ENCODE results near the gene IGDCC3.

The IGDCC3 gene

DNA sequence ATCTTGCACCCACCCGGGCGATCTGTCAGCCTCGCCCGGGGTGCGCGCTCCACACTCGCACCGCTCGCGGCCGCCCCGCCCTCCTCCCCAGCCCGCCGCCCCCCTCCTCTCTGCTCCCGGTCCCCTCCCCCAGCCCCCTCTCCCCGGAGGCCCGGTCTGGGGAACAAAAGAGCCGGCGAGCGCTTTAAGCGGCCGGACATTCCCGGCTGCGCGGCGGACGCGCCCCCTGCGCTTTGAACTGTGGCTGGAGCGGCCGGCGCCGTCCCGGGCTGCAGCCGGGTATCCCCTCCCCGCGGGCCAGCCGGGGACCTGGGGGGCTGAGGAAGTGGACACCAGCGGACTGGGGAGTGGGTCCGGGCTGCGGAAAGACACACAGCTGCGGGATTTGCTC is at the start of gene IGDCC3:
TSS of gene IGDCC3 (minus strand) at position 27 of the 391 bp plus-strand sequence. CDS start 214 bp downstream, outside the sequence.
- no peak for DNase-seq

DNA sequence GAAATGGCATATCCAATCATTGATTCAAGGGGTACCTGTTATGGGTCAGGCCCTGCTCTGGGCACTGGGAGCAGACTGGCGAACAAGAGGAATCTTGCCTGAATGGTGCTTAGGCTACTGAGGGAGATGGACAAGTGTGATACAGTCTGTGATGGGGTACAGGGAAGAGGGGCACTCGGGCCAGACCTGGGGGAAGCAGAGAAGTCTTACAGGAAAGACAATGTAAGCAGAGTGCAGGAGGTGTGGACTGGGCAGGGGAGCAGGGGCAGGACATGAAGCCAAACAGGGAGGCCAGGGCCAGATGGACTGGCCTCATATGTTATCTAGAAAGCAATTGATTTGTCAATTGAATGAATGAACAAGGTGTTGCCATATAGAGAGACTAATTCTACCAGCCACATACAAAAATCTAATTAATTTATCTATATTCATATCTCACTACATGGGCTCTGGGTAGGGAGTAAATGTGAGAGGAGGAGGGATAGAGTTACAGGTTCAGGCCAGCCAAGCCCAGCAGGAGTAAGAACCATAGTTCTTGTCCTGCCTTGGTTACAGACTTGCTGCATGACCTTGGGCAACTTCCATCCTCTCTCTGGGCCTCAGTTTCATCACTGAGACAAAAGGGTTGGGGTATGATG is 48.5 kb upstream of the IGDCC3 start:
- DNase-seq = no peak

DNA sequence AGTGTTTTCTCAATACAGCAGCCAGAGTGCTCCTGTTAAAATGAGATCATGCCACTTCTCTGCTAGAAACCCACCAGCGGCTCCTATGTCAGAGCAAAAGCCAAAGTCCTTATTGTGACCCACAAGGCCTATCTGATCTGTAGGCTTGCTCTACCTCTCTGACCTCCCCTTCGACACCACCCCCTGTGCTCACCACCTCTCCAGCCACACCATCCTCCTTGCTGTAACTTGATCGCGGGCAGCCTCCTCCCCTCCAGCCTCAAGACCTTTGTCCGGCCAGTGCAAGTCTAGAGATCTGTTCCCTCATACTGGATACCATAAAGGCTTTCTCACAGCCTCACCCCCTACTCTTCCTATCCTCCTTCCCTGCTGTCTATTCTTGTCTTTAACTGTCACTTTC is 46.9 kb upstream of the IGDCC3 start:
- DNase-seq = no peak

DNA sequence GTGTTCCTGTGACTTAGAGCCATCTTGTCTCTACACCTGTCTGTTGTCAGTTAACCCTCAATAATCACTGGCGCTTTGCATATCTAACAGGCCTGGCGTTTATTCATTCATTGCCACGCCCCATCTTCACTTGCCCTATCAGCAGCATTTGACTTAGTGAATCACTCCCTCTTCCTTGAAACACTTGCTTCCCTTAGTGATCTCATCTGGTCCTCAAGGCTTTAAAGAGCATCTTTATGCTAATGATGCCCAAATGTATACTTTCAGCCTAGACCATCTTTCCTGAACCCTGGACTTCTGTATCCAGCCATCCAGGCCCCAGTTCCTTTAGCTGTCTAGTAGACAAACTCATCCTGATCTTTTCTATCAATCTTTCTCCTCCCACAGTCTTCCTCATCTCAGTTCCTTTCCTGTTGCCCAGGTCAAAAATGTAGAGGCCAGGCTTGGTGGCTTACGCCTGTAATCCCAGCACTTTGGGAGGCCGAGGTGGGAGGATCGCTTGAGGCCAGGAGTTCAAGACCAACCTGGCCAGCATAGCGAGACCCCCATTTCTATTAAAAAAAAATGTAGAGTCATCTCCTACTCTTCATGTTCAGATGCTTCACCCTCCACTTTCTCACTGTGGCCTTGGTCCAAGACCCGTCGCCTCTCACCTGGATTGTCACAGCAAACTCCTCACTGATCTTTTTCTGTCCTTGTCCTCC is 46.3 kb upstream of the IGDCC3 start:
- no peak for DNase-seq

DNA sequence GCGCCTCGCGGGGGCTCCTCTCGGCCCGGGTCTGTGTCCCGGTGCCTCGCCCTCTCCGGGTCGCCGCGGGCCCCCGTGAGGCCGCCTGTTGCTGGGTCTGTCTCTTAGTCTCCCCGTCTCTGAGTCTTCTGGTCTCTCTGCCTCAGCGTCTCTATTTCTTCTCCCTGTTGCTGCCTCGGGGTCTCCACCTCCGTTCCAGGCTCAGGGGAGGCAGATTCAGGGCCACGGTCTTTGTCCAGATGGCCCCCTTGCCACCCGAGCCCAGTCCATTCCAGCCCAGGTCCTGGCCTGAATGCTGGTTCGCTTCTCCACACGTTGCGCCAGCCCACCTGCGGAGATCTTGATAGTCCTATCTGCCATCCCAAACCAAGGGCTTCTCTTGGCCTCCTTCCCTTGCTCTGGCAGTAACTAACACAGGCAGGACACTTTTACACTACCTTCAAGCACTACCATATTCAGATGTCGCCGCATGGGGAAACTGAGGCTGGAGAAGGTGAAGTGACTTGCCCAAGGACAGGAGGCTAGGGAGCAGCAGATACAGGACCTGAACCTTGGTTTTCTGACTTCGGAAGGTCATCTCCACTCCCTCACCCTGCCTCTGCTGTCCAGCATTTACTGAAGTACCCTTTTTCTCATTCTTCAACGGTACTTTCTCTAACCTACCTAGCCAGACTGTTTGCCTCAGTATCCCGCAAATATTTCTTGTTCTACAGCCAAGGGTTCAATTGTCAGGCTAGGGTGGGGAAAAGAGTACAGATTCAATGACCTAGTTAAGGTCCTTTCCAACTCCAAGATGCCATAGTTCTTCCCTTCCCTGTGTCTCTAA is 45.6 kb upstream of the IGDCC3 start:
- no peak for DNase-seq

DNA sequence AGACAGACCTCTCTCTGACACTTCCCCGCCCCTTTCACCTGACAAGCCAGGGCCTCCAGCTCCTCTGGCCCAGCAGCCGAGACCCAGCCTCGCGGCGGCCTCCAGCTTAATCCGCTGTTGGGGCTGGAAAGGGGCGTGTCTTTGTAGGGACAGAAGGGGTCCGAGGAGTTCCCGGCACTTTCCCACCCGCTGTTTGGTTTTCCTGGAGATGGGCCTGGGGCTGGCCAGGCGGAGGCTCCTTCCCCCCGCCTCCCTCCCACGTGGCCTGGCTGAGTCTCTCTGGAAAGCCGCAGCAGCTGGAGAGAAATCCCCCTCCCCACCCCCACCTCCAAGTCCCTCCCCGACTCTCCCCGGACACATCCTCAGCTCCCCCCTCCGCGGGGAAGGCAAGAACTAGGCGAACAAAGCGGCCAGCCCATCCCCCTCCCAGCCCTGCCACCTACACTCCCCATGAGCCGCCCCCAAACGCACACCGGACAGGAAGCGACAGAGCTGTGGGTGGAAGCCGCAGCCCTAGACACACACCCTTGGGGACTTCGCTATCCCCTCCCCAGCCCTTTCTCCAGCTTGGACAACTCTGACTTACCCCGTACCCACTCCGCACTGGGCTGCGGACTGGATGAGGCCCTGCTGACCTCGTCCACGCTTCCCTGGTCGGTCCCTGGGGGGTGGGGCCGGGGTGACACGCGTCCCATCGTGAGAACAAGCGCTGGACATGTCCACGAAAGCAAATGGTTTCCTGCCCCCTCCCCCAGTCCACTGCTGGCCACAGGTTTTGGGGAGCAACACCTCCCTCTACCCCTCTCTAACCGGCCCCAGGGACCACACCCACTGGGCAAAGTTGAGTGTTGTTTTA is 43.8 kb upstream of the IGDCC3 start:
- DNase-seq = peak in 1 of 2 experiments; percentile 24

DNA sequence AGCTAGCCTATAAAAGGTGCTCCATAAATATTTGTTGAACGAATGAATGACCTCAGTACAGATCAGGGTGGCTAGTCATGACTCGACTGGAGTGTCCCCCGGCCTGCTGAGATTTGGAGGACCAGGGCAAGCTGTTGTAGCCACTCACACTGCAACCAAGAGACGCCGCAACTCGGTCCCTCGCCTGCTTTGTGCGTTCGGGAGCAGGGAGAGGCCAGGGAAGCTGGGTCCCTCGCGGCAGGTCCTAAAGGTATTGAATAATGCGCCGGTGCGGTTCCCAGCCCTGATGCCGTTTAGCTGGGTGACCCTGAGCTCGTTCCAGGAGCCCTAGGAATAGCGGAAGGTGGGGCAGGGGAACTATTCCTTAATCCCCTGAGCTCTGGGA is 43.2 kb upstream of the IGDCC3 start:
- DNase-seq = no peak

DNA sequence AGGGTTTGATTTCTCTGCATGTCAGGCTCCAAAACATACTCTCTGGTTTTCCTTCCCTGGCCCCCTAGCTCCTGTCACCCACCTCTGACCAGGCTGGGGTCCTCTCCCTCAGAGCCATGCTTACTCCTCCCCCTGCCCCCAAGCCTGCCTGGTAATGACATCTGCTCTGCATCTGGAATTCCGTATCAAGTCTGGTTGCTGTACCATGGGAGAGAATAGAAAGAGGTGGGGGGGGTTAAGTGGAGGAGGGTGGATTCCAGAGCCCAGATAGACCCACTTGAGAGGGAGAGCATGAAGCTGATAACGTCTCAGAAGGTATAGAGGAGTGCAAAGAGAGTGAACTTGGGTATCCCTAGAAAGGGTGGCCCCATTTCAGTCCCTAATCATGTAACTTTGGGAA is 40.8 kb upstream of the IGDCC3 start:
- DNase-seq = no peak

DNA sequence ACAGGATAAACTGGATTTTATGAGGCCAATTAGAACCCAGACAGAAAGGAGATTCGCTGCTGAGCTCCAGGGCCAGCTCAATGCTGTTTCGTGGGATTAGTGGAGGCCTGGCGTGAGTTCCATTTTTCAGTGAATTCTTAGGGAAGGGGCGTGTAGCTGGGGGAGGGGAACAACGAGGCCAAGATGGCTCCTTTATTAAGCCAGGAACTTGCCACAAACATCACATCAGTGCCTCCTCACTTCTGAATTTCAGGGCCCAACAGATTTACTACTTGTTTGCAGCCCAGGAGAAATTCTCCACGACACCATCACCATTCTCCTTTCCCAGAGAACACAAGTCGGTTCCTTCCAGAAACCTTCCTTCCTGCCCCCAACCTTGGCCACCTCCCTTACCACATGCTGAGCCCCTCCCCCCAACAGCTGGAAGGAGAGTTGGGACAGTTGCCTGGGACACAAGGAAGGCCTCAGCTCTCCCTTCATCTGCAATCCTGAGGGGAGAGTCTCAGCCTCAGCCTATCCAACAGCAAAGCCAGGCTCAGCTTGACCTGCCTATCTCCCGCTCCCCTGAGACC is 39.1 kb upstream of the IGDCC3 start:
- DNase-seq = no peak

DNA sequence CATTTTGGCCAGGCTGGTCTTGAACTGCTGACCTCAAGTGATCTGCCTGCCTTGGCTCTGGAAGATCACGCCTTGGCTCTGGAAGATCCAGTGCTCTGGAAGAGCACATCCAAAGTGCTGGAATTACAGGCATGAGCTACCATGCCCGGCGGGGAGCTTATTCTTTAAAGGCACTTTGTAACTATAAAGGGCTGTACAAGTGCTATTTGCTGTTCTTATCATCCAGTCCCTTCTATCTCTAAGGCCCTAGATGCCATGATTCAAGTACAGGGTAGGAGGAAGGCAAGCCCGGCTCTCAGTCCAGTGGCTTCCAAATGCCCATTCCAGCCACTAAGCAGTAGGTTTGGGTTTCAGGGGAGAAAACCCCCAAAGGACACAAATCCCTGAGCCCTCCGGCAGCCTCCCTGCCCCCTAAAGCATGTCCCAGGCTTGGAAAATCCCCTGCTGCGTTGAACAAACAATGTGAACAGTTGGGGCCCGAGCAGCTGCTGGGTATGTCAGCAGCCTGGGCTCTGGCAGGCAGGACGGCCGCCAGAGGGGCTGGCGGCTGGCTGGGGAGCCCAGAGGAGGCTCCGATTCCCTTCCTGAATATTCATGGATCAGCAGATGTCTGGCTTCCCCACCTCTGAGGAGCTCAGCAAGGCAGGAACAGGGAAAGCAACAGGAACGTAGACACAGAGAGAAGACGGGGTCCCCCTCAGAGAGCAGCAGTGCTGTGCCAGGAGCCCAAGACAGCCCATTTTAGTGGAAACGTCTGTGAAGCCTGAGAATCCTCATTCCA is 37.2 kb upstream of the IGDCC3 start:
- no peak for DNase-seq

DNA sequence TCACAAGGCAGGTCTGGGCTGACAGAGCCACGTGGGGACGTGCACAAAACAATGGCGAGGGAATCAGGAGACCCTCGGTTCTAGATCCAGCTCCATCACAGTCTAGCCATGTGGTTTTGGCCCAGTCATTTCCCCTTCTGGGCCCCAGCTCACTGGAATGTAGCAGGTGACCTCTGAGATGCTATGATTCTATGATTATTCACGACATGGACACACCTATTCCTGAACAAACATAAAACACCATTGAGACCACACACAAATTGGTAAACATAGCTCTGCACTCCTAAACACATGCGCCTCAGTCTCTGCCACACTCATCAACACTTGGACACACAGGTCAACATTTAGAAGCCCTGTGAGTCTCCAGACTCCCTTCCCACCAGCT is 36.0 kb upstream of the IGDCC3 start:
- DNase-seq = no peak

DNA sequence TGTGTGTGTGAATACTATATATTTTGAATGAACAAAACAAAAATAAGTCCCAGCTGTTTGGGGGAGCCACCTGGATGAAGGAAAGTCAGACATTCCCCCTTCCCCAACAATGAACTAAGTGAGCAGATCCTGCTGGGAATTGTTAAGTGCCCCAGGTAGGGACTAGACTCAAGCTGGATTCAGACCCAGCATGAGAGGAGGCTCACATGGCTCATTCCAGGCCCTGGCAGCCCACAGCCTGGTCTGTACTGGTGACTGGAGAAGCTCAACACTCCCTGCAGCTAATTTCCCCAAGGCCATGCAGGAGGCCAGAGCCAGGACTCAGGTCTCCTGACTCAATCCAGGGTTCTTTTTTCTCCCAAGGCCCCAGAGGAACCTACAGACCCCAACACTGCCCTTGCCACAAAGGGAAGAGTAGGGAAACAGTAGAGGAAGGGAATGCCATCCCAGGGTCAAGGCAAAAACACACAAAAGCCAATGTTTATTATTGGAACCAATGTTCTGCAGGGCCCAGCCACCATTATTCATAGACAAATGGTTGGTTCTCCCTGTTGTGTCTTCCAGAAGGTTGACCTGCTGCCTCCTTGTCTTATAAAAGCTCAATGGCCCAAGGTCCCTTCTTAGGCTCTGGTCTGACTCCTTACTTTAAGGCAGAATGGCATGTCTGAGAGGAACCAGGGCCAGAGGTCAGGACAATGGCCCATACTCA is 35.4 kb upstream of the IGDCC3 start:
- no peak for DNase-seq

DNA sequence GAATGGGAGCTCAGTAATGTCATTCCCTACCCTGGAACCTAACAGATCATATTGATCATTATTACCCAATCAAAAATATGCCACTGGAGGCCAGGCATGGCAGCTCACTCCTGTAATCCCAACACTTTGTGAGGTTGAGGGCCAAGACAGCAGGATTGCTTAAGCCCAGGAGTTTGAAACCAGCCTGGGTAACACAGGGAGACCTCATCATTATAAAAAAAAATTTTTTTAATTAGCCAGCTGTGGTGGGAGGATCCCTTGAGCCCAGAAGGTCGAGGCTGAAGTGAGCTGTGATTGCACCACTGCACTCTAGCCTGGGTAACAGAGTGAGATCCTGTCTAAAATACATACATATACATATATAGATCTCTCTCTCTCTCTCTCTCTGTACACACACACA is 34.8 kb upstream of the IGDCC3 start:
- DNase-seq = no peak

DNA sequence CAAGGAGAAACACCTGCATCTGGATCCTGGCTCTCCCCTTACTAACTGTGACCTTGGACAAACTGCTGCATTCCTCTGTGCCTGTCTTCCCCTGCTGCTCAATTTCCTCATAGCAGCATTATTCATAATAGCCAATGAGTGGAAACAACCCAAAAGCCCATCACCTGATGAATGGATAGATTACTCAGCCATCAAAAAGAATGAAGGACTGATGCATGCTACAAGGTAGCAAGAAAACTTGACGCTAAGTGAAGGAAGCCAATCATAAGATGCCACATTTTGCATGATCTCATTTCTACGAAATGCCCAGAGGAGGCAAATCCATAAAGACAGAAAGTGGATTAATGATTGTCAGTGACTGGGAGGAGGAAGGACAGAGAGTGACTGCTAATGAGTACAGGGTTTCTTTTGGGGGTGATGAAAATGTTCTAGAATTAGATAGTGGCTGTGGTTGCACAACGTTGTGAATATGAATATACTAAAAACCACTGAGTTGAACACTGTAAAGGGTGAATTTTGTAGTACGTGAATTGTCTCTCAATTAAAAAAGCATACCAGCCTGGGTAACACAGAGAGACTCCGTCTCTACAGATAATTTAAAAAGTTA is 33.8 kb upstream of the IGDCC3 start:
- DNase-seq = no peak

DNA sequence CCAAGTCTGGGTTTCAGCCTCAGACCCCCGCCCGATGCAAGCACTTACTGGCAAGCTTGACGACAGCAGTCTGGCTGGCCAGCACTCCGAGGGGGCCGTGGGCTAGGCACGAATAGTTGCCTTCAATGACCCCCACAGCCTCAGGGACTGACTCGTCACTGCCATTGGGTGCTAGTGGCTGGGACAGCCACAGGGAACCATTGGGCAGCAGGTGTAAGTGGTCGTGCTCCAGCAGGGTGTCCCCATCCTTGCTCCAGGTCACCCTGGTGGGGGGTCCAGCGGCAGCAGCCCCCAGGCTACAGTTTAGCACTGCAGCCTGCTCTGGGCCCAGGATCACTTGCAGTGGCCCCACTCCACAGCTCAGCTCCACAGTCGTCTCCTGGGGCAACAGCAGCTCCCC is 33.2 kb upstream of the IGDCC3 start:
- no peak for DNase-seq

DNA sequence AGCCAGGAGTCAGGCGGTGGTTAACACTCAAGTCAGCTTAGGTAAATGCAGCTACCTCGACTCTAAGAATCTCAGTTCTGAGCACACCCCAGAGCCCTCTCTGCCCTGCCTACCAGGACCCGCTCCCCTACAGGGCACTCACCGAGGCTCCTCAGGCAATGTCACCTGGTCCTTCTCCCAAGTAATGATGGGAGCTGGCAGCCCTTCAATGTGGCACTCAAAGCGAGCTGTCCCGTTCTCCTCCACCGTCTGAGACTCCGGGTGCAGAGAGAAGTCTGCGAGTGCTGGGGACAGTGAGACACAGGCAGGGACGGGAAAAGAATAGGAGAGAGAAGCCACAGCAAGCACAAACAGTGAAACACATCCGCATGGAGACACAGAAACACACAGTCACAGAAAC is 32.2 kb upstream of the IGDCC3 start:
- DNase-seq = no peak

DNA sequence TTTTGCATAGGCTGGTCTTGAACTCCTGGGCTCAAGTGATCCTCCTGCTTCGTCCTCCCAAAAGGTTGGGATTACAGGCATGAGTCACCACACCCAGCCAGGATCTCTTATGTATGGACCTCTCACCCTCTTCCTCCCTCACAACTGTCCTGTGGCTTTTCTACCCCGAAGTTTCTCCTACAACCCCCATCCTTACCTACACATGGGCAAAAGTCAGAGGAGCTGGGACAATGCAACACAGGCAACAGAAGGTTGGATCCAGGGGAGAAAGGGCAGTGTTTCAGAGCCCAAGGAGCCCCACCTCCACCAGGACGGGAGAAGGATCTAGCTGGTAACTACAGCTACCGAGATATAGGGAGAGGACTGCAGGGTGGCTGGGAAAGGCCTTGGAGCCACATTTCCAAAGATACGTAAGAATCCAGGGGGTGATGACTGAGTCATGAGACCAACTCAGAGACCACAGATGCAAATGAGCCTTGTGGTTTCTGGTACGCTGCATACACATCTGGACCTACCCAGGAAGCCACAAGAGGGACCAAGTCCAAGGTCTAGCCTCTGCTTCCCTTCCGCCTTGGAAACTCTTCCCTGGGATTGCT is 31.3 kb upstream of the IGDCC3 start:
- no peak for DNase-seq

DNA sequence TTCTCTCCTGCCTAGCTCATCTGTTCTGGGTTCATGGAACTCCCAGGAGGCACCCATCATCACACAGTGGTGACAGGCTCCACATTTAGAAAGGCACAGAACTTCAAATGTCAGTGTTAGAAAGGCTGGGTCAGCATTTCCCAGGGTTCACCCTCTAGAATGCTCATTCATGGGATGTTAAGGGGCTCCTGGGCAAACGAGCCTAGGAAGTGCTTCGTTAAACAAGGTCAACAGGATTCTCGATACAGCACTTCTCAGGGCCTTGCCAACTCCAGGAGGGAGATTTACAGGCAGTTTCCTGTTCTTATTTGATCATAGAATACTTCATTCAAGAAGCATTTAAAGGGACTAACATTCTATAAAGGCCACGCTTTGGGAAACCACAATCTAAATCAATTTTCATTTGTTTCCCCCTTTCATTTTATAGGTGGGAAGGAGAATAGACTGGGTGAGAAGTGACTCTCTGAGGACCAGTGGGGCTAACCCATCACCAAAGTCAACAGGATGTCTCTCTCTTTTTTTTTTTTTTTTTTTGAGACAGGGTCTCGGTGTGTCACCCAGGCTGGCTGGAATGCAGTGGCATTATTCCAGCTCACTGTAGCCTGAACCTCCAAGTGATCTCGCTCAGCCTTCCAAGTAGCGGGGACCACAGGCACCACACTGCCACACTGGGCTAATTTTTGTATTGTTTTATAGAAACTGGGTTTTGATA is 30.7 kb upstream of the IGDCC3 start:
- no peak for DNase-seq

DNA sequence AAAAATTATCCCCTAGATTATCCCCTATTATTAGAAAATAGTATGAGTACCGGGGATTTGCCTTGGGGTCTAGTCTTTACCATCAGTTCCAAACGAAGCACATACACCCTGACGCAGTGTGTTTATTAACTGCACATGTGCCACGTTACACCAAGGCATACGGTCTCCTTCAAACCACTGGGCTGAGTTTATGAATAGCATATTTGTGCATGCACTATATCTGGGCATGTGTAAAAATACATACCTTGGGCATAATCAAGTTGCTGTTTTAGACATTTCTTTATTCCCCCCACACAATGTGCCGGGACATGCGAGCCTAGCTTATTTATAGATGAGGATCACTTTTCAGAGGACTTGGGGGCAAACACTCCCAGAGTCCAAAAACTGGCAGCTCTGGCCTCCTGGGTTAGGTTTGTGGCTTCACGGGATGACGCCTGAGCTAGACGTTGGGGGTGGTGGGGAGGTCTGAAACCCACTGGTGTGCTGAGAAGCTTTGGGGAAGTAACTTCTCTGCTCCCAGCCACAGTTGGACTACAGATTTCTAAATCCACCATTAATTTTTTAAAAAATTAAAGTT is 28.7 kb upstream of the IGDCC3 start:
- DNase-seq = no peak

All from activated CD4-positive, alpha-beta T cell treated with anti-CD3 and anti-CD28 coated beads, Interleukin-2, amount 50 U/mL, for 48 hours (primary cell).